Mesodermal cell (in vitro differentiated cells): ENCODE data around the gene TLK2.
A peak's percentile ranks its signal among the peaks of the same experiment; 100 is the strongest.
"Not testable (repeated sequence)": the region's sequence is repeated elsewhere in the genome, so short reads cannot be mapped to it uniquely, and the experiment has no call there.

Experiments used
- H3K27ac ChIP-seq: 2 replicates; pipeline ENCODE4 v1.7.0; 2013; ENCODE audit warnings: mild to moderate bottlenecking, low read depth, low read length, moderate library complexity; ENCODE audit not compliant: severe bottlenecking
- H3K36me3 ChIP-seq: 2 replicates; pipeline ENCODE4 v1.7.1; 2013; ENCODE audit warnings: mild to moderate bottlenecking, low read length, moderate library complexity; ENCODE audit not compliant: control insufficient read depth, insufficient read depth
- H3K4me1 ChIP-seq: one replicate; pipeline ENCODE4 v1.7.1; 2013; ENCODE audit warnings: mild to moderate bottlenecking, low read length; ENCODE audit not compliant: insufficient read depth, control insufficient read depth, poor library complexity, severe bottlenecking
- H3K4me3 ChIP-seq: 2 replicates; pipeline ENCODE4 v1.7.0; 2013; ENCODE audit warnings: low read length, control low read depth, mild to moderate bottlenecking; ENCODE audit not compliant: insufficient read depth, poor library complexity, severe bottlenecking; ENCODE audit errors: extremely low read depth
- H3K9me3 ChIP-seq: 2 replicates; pipeline ENCODE4 v1.7.1; 2013; ENCODE audit warnings: mild to moderate bottlenecking, low read length, moderate library complexity; ENCODE audit not compliant: control insufficient read depth
- WGBS, 2 experiments: methylation state at CpG; one replicate each; pipeline ENCODE4 v1.1.5; 2013; ENCODE audit warnings: missing lambda C conversion rate in 2 of 2; ENCODE audit not compliant: insufficient coverage in 2 of 2; 5-methylcytosine and 5-hydroxymethylcytosine counted together

Gene TLK2

DNA sequence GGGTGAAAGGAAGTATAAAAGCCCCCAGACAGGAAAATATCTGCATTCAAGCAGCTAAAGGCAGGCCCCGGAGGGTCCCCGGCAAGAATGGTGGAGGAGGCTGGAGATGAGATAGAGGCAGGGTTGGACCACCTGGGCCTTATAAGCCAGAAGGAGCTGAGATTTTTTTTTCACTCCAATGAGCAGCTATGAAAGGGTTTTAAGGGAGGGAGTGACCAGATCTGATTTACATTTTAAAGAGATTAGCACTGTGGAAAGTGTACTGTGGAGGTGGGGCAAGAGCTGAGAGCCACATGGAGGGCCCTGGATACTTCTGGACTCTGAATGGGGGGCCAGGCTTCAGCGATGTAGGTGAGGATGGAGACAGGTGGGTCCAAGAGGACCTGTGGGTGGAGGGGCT lies 14.2 kb upstream of the TLK2 start:
- no CpG with 5 or more reads among the region's 3 CpGs for WGBS, 2 experiments
- H3K9me3 ChIP-seq, H3K27ac ChIP-seq, H3K4me3 ChIP-seq, H3K36me3 ChIP-seq, H3K4me1 ChIP-seq: not testable (repeated sequence)

DNA sequence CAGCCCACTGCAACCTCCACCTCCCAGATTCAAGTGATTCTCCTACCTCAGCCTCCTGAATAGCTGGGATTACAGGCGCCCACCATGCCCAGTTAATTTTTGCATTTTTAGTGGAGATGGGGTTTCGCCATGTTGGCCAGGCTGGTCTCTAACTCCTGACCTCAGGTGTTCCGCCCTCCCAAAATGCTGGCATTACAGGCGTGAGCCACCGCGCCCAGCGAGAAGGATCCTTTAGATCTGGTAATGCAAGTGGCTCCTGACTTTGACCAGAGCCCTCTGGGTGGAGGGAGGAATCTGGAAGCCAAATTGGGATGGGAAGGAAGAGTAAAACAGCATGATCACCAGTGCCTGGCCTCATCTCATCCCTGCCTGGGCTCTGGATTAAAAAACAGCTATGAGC lies 13.4 kb upstream of the TLK2 start:
- not testable (repeated sequence) for H3K4me1 ChIP-seq, H3K27ac ChIP-seq
- WGBS, 2 experiments: 80 to 93% methylated on average over 2 to 6 of the region's 7 CpGs

DNA sequence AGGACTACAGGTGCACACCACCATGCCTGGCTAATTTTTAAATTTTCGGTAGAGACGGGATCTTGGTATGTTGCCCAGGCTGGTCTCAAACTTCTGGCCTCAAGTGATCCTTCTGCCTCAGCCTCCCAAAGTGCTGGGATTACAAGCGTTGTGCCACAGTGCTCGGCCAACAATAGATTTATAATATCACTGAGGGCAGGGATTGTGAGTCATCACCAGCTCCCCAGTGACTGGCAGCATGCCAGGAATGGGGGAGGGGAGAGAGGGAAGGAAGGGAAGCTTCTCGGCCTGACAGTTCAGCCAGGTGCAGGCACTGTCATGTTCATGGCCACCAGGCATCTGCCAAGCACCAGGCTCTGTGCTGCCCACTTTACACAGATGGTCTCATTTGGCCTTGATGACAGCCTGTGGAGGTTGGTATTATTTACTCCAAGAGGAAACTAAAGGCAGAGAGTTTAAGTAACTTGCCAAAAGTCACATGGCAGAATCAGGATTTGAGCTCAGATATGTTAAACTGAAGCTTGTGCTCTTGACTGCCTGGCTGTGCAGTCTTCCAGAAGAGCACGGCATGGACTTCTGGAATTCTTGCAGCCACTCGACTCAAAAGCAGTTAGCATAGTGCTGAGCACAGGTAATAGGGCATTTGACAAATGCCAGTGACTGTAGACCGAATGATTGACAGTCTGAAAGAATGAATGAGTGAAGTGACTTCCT lies 7.8 kb upstream of the TLK2 start:
- not testable (repeated sequence) for H3K9me3 ChIP-seq, H3K4me3 ChIP-seq, H3K27ac ChIP-seq, H3K36me3 ChIP-seq, H3K4me1 ChIP-seq
- 76 to 81% methylated on average over 3 to 4 of the region's 8 CpGs for WGBS, 2 experiments

More for the DNA sequence above, 13.4 kb upstream of the TLK2 start:
- not testable (repeated sequence) for H3K36me3 ChIP-seq, H3K4me3 ChIP-seq, H3K9me3 ChIP-seq

DNA sequence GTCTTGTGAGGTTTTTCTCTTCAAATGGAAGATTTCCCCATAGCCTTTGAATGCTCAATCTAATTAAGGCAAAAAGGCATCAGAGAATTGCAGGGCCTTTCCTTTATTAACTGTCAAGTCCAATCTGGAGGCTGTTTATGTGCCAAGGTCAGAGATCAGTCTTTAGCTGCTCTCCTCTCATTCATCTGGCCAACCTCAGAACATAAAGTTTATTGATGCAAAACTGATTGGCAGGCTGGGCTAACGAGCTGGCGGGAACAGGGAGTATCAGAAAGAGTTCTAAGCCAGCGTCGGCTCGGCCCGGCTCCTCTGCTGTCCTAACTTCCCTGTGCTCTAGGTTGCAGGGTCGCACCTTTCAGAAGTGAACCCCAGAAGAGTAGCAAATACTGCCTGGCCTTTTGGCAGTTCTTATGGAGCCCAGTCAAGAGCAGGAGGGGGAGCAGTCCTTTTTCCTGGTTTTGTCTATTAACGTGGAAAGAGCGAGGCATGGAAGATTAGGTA lies 7.2 kb upstream of the TLK2 start:
- H3K4me3 ChIP-seq, H3K9me3 ChIP-seq, H3K4me1 ChIP-seq, H3K27ac ChIP-seq, H3K36me3 ChIP-seq: not testable (repeated sequence)
- WGBS, 2 experiments: 87 to 88% methylated on average over 5 of the region's 9 CpGs

DNA sequence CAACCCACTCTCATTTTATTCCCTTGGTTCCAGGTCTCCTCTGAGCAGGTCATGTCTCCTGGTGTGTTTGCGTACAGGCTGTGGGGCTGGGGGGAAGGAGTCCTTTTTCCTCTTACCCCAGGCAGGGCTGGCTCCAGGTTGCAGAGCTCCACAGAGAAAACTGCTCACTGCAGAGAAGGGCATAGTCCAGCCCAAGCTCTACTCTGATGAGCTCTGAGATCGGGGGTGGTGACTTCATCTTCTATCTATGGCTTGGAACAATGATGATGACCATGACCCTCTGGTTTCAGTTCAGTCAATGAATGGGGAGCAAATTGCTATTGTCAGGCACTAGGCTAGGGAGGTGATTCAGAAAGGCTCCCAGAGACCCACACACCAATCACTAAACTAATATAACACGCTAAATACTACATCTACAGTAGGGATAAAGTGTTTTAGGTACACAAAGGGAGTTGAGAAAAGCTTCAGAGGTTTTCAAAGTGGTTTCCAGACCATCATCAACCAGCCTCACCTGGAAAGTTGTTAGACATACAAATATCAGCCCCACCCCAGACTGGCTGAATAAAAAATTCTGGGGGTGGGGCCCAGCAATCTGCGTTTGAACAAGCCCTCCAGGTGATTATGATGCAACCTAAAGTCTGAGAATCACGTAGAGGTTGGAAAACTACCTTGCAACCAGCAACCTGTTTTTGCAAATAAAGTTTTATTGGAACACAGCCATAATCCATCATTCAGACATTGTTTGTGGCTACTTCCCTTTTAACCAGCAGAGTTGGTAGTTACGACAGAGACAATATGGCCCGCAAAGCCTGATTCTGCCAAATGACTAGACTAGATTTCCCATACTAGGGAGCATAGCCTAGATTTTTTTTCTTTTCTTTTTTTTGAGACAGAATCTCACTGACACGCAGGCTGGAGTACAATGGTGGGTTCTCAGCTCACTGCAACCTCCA lies 5.3 kb upstream of the TLK2 start:
- not testable (repeated sequence) for H3K4me3 ChIP-seq, H3K27ac ChIP-seq, H3K36me3 ChIP-seq, H3K9me3 ChIP-seq, H3K4me1 ChIP-seq
- WGBS, 2 experiments: 90 to 100% methylated on average over 2 to 3 of the region's 8 CpGs

DNA sequence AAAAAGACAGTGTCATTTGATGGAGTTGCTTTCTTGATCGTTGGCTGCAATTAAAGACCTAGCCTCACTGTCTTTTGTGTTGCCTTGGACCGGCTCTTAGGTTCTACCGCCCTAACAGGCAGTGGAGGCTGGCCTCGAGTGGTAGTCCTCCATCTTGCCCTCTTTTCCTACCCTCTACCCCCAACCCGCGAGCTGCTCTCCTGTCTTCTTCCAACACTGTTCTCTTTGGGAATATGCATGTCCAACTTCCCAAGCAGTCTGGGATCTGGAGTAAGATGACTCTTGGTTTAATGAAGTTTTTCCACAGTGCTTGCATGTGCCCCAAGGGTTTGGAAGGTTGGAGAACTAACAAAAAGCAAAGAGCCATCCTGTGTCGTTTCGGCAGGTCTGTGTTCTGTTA lies 1.5 kb upstream of the TLK2 start:
- not testable (repeated sequence) for H3K27ac ChIP-seq, H3K4me1 ChIP-seq, H3K9me3 ChIP-seq
- WGBS, 2 experiments: 94 to 97% methylated on average over 5 to 6 of the region's 8 CpGs
- H3K36me3 ChIP-seq: peaks cover 14% of the 10 kb centered on the region
- peak overlapping the region; percentile 61 for H3K4me3 ChIP-seq

DNA sequence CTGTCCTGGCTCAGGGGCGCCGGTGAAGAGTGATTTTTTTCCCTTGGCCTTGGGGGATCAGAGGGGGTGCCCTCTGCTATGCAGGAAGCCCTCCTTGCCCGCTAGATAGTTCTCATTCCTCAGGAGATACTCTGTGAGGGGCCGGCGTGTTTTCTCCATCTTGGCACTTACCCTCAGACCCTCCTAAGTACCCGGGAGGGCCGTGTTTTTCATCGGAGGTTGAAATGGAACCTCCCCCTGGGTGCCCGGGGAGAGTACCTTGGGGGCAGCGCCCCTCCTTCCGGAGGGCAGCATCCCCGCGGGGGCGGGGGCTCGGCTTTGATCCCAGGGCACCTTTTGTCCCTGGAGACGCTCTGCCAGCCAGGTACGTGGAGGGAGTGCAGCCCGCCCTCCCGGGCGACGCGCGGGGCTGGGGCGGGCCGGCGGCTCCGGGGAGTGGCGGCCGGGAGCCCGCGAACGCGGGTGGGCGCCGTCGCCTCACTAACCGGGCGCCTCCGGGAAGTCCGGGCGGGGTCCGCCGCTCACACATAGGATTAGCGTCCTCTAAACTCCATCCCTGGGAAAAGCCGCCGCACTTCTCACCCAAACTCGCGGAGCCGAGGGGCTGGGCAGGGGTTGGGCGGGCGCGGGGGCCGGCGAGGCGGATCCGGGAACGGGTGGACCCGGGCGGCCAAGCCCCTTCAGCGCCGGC lies 762 bp upstream of the TLK2 start:
- not testable (repeated sequence) for H3K4me1 ChIP-seq, H3K9me3 ChIP-seq
- 4% methylated on average over 17 to 21 of the region's 61 CpGs for WGBS, 2 experiments
- H3K27ac ChIP-seq: peak overlapping the region; percentile 53
- H3K36me3 ChIP-seq: peaks cover 18% of the 10 kb centered on the region
- H3K4me3 ChIP-seq: peak overlapping the region; percentile 61

DNA sequence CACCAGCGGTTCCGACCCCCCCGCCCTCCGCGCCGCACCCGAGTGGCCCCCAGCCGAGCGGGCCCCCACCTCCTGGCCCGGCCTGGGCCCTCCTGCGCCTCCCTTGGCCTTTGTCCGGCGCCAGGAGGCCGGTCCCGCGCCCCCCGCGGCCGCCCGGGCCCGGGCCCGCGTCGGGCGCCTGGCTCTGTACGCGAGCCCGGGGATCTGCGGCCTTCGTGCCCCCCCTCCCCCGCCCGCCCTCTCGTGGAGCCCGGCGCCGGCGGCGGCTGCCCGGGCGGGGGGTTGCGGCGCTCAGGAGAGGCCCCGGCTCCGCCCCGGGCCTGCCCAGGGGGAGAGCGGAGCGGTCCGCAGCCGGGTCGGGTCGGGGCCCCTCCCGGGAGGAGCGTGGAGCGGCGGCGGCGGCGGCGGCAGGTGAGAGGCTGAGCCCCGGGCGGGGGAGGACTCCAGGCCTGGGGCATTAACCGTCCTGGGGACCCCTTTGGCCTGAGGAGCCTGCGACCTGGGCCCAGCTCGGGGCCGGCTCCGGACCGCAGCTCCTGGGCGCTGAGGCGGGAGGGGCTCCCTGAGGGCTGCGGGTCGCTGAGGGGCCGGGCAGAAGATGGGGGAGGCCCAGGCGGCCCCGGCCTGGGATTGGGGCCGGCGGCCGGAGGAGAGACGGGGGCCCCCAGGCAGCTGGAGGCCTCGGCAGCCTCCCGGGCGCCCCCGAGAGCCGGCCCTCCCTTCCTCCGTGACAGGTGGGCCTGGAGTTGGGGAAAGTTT lies 434 bp downstream of the TLK2 start:
- H3K4me1 ChIP-seq, H3K9me3 ChIP-seq: not testable (repeated sequence)
- WGBS, 2 experiments: 0 to 1% methylated on average over 4 to 24 of the region's 84 CpGs
- Histone ChIP-seq H3K27ac (peak overlapping the region; percentile 72), H3K4me3 (peak overlapping the region; percentile 65), H3K36me3 (peaks cover 27% of the 10 kb centered on the region)

DNA sequence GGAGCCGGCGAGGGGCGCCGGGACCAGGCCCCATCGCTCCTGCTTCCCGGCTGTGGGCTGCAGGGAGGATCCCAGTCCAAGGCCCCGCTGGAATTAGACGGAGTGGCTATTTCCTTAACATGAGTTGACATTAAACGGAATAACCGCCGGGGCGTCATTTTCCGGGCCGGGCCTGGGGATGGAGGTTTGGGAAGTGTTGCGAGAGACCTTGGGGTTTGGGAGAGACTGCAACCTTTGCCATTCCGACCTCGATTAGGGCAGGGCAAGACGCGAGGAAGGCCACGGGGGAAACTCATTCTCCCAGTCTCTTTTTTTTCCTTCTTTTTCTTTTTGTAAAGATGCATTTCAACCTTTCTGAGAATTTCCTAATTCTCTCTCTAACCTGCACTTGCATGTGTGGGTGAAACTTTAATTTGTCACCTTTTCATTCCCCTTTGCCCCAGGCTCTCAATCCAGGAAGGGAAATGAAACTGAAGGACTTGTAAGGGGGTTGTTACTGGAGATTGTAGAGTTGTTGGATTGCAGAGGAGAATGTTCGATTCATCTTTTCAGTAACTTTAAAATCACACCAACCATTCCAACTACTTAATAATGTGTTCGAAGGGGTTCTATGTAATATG lies 1.1 kb downstream of the TLK2 start:
- WGBS, 2 experiments: 0 to 1% methylated on average over 2 to 8 of the region's 22 CpGs
- H3K27ac ChIP-seq: peak overlapping the region; percentile 72
- H3K36me3 ChIP-seq: peaks cover 29% of the 10 kb centered on the region
- peak overlapping the region; percentile 65 for H3K4me3 ChIP-seq
- H3K9me3 ChIP-seq, H3K4me1 ChIP-seq: not testable (repeated sequence)

DNA sequence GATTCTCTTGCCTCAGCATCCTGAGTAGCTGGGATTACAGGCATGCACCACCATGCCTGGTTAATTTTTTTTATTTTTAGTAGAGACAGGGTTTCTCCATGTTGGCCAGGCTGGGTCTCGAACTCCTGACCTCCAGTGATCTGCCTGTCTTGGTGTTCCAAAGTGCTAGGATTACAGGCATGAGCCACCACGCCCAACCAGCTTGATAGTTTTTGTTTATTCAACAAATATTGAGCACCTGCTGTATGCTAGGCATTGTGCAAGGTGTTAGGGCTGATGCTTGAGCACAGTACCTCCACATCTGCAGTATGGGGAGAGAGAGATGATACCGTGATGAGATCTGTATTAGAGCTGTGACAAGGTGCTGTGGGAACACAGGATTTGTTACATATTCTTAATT lies 3.9 kb downstream of the TLK2 start:
- not testable (repeated sequence) for H3K4me3 ChIP-seq, H3K27ac ChIP-seq, H3K4me1 ChIP-seq, H3K9me3 ChIP-seq
- H3K36me3 ChIP-seq: peaks cover 40% of the 10 kb centered on the region
- 100% methylated on average over 1 of the region's 3 CpGs for WGBS, 2 experiments
